ENCODE data around the gene PHOSPHO2.

PHOSPHO2 gene, protein sequence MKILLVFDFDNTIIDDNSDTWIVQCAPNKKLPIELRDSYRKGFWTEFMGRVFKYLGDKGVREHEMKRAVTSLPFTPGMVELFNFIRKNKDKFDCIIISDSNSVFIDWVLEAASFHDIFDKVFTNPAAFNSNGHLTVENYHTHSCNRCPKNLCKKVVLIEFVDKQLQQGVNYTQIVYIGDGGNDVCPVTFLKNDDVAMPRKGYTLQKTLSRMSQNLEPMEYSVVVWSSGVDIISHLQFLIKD

DNA sequence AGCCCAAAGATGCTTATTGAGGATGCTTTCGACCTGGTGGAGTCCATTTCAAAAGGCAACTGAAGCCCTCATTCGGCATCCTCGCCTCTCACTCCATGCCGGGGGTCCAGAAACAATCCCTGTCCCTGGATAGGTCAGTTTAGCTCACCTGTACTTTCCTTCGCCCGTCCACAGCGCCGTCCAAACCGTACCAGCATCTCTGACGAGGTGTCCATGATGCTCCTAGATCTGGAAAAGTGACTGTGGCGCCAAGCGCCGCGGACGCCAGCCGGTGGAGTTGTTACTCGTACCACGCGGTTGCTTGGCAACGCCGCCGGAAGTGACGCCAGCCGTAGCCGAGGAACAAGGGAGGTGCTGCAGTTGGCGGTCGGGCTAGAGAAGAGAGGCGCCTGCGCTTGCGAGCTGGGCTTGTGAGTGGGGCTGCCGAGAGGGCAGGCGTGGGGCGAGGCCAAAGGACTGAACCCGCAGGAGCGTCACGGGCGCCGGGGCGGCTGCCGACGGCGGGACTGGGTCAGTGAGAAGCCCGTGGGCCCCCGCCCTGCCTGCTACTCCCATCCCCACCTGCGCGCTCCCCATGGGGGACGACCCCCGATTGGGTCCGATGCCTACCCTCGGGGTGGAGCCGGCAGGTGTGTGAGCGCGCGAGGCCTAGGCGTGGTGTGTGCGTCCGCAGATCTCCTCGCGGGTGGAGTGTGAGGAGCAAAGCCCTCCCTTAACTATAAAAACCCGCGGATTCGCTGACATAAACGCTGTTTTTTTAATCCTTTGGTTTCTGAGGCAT is at the start of gene PHOSPHO2, which contains the start of gene CFAP210:
TSS of gene PHOSPHO2 (plus strand) at position 357 of the 781 bp plus-strand sequence. CDS start 6,503 bp downstream, outside the sequence.
TSS of gene CFAP210 (minus strand) at position 293 of the 781 bp plus-strand sequence. CDS start at position 215, 78 bp downstream.
- DNase-seq (ENCODE audit: low spot score), result peak; percentile 83

DNA sequence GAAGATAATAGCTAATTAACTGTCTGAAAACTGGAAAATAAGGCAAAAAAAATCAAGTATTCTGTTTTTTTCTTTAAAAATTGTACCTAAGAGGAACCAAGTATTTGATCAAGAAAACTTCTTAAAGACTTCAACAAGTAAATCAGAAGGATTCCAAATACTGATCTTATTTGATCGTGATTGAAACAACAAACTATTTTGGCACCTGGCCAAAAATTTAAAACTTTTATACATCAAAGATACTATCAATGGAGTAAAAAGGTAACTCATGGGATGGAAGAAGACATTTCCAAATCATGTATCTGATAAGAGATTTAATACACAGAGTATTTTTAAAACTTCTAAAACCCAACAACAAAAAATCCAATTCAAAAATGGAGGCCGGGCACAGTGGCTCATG is 46.8 kb upstream of the PHOSPHO2 start:
- DNase-seq (ENCODE audit: low spot score), result no peak

DNA sequence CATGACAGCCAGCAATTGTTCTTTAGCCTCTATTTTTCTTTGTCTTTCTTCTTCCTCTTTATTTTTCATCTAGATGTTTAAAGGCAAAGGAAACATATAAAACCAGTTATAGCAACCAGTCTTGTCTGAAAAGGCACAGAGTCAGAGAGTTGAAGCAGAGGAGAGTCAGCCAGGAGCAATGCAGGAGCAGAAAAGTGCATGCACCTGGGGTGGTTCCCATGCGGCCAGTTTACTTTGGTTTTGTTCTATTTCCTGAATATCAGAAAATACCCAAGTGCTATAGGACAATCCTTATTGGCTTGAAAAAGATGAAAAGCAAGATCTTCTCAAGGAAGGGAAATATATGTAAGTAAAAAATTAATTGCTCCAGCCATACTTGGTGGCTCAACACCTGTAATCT is 45.0 kb upstream of the PHOSPHO2 start:
- DNase-seq (ENCODE audit: low spot score), result no peak

DNA sequence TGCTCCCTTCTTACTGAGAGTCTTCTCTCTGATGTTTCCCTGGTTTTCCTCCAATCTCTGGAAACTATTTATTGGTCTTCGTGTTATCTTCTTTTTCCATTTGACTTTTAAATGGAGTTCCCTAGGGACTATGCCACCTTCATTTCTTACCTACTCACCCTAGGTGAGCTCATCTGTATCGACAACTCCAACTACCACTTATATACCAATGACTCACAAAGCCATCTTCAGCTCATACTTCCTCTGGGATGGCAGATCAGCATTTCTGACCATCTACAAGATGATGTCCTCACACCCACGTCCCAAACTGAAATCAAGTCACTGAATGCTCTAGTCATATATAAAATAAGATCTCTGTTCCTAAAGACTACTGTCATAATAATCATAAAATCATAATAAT is 40.6 kb upstream of the PHOSPHO2 start:
- DNase-seq (ENCODE audit: low spot score), result no peak

DNA sequence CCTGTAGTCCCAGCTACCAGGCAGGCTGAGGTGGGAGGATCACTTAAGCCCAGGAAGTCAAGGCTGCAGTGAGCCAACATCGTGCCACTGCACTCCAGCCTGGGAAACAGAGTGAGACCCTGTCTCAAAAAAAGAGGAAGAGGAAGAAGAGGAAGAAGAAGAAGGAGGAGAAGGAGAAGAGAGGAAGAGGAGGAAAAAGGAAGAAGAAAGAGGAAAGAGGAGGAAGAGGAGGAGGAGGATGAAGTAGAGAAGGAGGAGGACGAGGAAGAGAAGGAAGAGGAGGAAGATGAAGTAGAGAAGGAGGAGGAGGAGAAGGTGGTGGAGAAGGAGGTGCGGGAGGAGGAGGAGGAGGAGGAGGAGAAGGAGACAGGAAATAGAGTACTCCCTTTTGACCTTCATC is 38.1 kb upstream of the PHOSPHO2 start:
- DNase-seq (ENCODE audit: low spot score), result no peak

DNA sequence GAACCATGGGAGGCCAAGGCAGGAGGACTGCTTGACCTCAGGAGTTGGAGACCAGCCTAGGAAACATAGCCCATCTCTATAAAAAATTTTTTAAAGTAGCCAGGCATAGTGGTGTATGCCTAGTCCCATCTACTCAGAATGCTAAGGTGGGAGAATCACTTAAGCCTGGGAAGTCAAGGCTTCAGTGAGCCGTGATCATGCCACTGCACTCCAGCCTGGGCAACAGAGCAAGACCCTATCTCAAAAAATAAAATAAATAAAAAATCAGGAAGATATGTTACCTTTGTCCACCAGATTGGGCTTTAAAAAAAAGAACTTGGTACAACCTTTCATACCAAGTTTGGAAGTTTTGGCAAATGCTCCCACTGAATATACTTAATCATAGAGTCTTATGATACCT is 35.4 kb upstream of the PHOSPHO2 start:
- DNase-seq (ENCODE audit: low spot score), result no peak

DNA sequence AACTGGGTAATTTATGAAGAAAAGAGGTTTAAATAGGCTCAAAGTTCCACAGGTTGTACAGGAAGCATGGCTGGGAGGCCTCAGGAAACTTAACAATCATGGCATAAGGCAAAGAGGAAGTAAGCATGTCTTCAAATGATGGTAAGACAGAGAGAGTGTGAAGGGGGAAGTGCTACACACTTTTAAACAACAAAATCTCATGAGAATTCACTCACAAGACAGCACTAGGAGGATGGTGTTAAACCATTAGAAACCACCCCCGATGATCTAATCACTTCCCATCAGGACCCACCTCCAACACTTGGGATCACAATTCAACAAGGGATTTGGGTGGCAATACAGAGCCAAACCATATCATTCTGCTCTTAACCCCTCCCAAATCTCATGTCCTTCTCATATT is 34.9 kb upstream of the PHOSPHO2 start:
- no peak for DNase-seq (ENCODE audit: low spot score)

DNA sequence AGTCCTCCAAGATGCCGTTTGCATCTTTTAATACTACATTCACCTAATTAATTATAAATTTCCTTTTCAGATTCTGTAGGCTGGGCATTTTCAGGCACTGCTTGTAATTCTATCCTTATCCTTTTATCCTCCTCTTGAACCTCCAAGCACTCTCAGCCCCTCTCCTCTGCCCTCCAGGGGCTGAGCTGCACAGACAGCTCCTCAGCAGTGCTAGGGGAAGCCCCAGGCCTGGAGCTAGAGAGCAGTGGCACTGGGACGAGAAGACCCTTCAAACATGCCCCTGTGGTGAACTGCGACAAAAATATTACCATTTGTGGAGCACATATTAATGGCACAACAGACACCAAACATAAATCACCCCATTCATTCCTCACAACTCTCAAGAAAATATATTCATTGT is 33.0 kb upstream of the PHOSPHO2 start:
- no peak for DNase-seq (ENCODE audit: low spot score)

DNA sequence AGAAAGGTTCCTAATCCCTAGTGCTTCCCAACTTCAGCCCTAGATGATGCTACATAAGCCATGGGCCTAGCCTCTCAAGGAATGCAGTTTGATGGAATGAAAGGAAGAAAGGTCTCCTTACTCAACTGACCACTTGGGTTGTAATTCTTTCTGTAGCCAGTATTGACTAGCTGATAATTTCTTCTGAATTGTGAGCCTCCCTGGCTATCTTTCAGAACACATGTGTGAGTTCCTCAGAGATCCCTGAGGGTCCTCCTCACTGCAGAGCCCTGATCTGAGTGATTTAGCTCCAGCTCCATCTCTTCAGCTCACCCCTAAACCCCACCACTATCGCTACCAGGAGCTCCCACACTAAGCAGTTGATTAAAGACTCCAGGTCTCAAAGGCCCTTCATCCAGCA is 31.5 kb upstream of the PHOSPHO2 start:
- no peak for DNase-seq (ENCODE audit: low spot score)

DNA sequence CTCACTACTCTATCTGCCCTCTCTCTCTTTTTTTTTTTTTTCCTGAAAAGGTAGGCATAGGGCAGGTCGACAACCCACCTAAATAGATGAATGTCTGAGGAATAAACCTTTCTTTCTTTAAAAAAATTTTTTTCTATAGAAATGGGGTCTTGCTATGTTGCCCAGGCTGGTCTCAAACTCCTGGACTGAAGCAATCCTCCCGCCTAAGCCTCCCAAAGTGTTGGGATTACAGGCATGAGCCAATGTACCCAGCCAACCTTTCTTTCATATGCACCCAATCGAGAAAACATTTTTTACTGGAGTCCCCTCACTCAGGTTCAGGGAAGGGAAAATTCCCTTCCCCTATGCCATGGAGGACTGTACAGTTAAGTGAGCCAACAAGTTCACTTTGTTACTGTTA is 31.0 kb upstream of the PHOSPHO2 start:
- DNase-seq (ENCODE audit: low spot score), result no peak

DNA sequence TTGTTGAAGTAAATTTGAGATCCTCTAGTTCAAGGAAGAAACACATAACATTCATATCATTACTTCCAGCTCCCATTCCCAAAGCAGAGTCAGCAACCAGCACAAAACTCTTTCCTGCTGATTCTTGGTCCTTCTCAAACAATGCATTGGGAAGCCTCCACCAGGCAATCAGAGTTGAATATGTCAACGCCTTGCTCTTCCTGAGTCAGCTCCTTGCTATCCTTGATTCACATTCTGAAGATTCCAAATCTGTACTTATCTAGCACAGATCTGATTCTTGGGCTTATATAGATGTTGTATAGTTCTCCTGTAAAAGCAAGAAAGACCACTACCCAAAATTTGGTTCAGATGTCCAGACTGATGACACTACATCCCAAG is 29.7 kb upstream of the PHOSPHO2 start:
- DNase-seq (ENCODE audit: low spot score), result no peak

DNA sequence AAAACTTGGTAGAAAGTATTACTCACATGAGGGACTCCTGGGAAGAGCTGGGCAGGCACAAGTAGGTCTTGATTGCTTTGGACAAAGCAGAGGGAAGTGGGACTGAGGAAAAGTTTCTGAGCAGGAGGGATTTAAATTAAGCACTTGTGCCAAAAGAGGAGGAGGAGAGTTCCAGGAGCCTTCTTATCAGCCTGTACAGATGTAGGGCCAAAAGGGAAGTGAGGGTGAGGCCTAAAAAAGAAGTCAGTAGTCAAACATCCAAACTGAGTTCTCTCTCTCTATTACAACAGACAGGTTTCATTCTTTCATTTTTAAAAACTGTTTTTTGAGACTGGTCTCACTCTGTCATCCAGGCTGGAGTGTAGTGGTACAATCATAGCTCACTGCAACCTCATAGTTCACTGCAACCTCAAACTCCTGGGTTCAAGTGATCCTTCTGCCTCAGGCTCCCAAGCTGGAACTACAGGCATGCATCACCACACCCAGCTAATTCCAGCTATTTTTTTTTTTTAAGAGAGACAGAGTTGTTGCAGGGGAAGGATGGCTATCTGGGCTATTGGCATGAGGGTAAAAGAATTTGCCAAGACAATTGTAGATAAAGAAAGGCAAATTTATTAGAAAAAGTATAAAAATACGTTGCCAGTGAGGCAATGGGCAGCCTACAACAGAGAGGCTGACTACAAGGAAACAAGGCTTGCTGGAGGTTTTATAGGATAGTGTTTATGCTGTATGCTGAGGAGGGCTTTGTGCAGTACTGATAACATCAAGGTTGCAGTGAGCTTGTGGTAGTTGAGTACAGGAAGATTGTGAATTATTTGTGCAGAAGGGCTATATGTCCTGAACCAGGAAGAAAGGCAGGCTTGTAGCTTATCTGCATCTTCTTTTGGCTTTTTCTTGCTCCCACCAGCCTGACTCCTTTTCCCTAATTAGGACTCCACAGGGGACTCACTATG is 29.0 kb upstream of the PHOSPHO2 start:
- DNase-seq (ENCODE audit: low spot score), result no peak

DNA sequence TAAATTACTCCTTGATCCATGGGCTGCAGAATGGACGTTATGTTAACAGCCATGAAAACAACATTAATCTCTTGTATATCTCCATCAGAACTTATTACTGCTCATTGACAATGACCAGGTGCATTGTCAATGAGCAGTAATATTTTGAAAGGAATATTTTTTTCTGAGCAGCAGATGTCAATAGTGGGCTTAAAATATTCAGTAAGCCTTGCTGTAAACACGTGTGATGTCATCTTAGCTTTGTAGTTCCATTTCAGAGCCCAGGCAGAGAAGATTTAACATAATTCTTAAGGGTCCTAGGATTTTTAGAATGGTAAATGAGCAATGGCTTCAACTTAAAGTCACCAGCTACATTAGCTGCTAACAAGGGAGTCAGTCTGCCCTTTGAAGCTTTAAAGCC is 26.7 kb upstream of the PHOSPHO2 start:
- no peak for DNase-seq (ENCODE audit: low spot score)

DNA sequence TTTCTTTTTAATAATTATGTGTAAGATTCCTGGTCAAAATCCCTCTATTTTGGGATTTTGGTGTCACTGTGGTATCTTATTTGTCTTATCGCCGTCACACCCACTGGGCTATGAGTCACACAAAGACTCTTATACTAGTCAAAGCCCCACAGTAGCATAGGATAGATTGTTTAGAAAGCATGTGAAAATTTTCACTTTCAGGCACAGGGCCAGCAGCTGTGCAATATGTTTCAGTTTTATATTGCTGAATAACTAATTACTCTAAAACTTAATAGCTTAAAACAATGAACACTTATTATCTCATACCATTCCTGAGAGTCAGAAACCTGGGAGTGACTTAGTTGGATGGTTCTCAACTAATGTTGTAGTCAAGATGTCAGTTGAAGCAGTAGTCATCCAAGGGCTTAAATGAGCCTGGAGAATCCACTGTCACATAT is 24.0 kb upstream of the PHOSPHO2 start:
- no peak for DNase-seq (ENCODE audit: low spot score)

DNA sequence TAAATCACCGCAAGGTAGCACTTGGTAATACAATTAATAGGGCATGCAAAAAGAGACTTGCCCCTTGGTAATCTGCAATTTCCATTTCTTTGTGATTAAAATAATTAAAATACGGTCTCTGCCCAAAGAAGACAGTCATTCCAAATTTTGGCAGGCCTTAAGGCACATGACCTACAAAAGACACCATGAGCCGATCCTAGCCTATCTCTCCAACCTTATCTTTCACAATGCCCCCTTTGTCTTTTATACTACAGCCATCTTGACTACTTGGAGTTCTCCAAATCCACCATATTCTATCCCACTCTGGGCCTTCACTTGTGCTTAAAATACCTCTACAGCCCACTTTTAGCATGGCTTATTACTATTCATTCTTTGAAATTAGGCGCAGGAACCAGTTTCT is 23.3 kb upstream of the PHOSPHO2 start:
- DNase-seq (ENCODE audit: low spot score), result no peak

DNA sequence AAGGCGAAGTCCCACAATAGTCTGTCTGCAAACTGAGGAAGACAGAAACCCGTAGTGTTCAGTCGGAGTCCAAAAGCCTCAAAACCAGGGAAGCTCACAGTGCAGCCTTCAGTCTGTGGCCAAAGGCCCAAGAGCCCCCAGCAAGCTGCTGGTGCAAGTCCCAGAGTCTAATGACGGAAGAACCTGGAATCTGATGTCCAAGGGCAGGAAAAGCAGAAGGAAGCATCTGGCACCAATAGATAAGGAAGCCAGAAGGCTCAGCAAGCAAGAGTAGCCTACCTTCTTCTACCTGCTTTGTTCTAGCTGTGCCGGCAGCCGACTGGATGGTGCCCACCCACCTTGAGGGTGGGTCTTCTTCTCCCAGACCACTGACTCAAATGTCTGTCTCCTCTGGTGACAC is 21.9 kb upstream of the PHOSPHO2 start:
- no peak for DNase-seq (ENCODE audit: low spot score)

DNA sequence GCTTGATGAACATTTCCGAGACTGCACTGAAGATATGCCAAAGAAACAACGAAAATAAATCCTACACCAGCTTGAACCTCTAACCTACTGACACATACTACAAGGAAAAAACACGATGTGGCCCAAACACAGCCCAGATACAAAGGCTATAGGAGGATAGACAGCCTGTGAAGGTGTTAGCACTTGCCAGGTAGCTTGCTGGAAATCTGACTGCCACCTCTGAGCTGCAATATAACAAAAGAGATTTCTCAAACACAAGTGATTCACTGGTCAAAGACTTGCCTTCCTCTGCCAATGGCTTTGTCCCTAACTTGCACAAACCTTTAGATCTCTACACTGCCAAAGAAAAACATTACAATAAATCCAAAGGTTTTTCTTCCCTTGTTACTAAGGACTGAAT is 21.2 kb upstream of the PHOSPHO2 start:
- DNase-seq (ENCODE audit: low spot score), result no peak

DNA sequence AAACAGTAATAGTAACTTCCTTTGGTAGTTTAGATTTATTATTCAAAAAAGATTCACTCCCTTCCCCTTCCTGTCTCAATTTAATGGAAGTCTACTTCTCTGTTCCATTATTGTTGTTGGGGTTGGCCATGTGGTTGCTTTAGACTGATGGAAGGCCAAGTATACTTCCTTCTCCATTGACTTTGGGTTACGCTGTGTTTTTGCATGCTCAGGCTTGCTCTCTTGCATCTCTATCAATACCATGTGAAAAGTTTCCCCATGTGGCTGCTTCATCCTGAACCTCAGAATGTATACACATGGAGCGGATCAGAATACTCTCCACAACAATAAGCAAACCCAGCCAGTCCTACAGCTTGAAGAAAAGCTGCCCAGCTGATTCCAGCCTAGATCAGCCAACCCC is 20.3 kb upstream of the PHOSPHO2 start:
- no peak for DNase-seq (ENCODE audit: low spot score)

DNA sequence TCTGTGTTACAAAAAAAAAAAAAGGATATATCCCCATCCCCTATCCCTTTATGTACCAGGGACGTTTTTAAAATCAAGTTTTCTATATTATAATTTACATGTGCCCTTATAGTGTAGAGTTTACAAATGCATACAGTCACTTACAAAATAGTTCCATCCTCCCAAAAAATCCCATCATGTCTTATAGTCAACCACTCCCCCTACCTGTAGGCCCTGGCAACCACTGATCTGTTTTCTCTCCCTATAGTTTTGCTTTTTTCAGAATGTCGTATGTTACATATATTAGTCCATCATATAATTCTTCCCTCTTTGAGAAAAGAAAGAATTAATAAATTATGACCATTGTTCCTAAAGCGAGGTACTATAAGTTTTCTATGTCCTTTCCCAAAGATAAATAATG is 17.9 kb upstream of the PHOSPHO2 start:
- DNase-seq (ENCODE audit: low spot score), result no peak

DNA sequence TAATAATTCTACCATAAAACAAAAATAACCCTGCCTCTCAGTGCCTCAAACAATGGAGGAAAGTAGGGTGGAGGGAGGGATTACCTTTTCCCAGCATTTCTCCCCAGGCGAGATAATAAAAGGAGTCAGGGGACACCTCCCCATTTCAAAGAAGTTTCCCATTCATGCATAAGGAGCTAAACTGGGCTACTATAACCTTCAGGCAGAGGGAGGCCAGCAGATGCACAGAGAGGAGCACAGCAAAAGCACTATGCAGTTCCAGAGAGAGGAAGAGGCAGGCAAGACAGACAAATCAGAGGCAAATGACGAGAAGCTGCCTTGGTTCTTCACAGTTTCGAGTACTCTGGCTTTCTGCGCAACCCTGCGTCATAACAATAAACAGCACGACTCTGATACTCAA is 17.4 kb upstream of the PHOSPHO2 start:
- no peak for DNase-seq (ENCODE audit: low spot score)

DNA sequence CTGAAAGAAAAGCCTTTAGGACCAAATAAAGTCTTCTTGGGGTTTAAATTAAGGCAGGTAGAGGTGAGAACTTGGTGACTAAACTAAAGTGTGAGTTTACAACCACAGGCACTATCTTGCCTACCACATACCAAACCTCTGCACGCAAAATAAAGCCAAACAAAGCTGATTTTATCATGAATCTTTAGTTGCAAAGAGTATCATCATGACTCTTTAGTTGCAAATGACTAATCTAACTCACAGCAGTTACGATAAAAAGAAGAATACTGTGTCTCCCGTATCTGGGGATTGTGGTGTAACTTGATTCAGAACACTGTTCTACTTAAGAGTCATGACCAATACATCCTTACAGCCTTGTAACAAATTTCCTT is 11.2 kb upstream of the PHOSPHO2 start:
- no peak for DNase-seq (ENCODE audit: low spot score)

DNA sequence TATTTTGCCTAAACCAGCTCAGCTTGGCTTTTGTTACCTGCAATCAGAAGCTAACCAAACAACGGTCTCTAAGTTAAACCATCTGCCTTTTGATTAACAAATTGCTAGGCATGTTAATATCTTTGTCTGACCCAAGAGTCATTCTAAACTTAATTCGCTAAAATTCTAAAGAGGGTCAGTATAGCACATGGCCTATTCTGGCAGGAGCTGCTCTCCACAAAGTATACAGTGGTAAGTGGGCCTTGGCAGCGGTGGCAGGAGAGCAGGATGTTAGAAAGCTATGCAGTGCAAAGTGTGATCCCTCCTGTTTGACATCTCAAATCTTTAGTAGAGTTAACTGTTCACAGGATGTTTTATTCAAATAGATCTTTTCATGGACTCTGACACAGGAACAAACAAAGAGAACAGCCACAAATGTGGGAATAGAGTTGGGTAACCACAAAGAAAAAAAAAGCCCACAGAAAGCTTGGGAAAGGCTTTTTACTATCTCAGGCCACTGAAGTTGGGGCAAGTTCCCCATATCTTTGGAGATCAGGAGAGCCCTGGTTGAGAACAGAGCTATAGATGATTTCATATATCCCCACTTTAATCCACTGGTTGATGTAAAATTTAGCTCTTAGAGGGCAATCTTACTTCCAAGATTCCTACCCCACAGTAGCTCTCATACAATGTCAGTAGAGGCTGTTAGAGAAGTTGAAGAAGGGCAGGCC is 10.7 kb upstream of the PHOSPHO2 start:
- DNase-seq (ENCODE audit: low spot score), result no peak

All from HuH-7.5 (cell line).